Activated CD8-positive, alpha-beta memory T cell treated with anti-CD3 and anti-CD28 coated beads, Interleukin-2, amount 50 U/mL, for 48 hours (primary cell): Measurements from ENCODE around the gene TLE2.

Source experiments
- DNase-seq: peaks from one replicate; pipeline ENCODE4 v3.0.0-alpha.2; 2020

The TLE2 gene

GRCh38 chr19:3036119-3036976 is 7.3 kb upstream of the TLE2 start:
- DNase-seq: peak; percentile 89

- peak; percentile 95 for DNase-seq
These were observed 6.5 kb upstream of the TLE2 start for GRCh38 chr19:3035542-3036118.

- peak; percentile 77 for DNase-seq
These were observed 5.8 kb upstream of the TLE2 start for GRCh38 chr19:3034656-3035541.

- DNase-seq: no peak
These were observed 5.3 kb upstream of the TLE2 start for GRCh38 chr19:3034406-3034655.

- DNase-seq: no peak
These were observed 4.7 kb upstream of the TLE2 start for GRCh38 chr19:3033595-3034405.

GRCh38 chr19:3031607-3031867 is 2.5 kb upstream of the TLE2 start:
- DNase-seq: no peak

- DNase-seq: no peak
These were observed 595 bp downstream of the TLE2 start for GRCh38 chr19:3028305-3029064.

GRCh38 chr19:3027981-3028304 is 1.1 kb downstream of the TLE2 start:
- DNase-seq: no peak

- DNase-seq: no peak
These were observed 1.8 kb downstream of the TLE2 start for GRCh38 chr19:3027292-3027691.

GRCh38 chr19:3026768-3027167 is 2.3 kb downstream of the TLE2 start:
- no peak for DNase-seq

- DNase-seq: no peak
These were observed 3.6 kb downstream of the TLE2 start for GRCh38 chr19:3025549-3025886.

- no peak for DNase-seq
These were observed 4.1 kb downstream of the TLE2 start for GRCh38 chr19:3024870-3025548.

GRCh38 chr19:3024509-3024869 is 4.6 kb downstream of the TLE2 start:
- no peak for DNase-seq

- no peak for DNase-seq
These were observed 8.6 kb downstream of the TLE2 start for GRCh38 chr19:3020321-3020960.

- DNase-seq: no peak
These were observed 9.7 kb downstream of the TLE2 start for GRCh38 chr19:3019211-3019854.

- DNase-seq: no peak
These were observed 11.2 kb downstream of the TLE2 start for GRCh38 chr19:3017923-3018322.

- no peak for DNase-seq
These were observed 13.7 kb downstream of the TLE2 start for GRCh38 chr19:3015126-3016057.

GRCh38 chr19:3014135-3014534 is 14.9 kb downstream of the TLE2 start:
- no peak for DNase-seq

- DNase-seq: no peak
These were observed 15.8 kb downstream of the TLE2 start for GRCh38 chr19:3013263-3013725.
